T-helper 2 cell treated with Interferon-gamma antibody and Interleukin-4, amounts not matched to agents 100 ng/mL and 5 ng/mL, for 36 hours (primary cell): ENCODE results near the gene TWNK. TPM values are rescaled to one million over a fixed set of nuclear protein-coding genes. Genes with fewer than 3 reads are reported as not detected.

Experiments used
- intact Hi-C: fragments of 100-400 bp; cut with micrococcal nuclease; formaldehyde crosslinking; loops from one replicate; pipeline ENCODE4 v1.15.1; 2023
- total RNA-seq: library from RNA; stranded (reverse); gene quantifications from 2 replicates; pipeline ENCODE4 v1.2.3, GENCODE V29; 2022

Gene TWNK
- total RNA-seq, 1 donor from 2014 or later = 15.3 TPM

DNA sequence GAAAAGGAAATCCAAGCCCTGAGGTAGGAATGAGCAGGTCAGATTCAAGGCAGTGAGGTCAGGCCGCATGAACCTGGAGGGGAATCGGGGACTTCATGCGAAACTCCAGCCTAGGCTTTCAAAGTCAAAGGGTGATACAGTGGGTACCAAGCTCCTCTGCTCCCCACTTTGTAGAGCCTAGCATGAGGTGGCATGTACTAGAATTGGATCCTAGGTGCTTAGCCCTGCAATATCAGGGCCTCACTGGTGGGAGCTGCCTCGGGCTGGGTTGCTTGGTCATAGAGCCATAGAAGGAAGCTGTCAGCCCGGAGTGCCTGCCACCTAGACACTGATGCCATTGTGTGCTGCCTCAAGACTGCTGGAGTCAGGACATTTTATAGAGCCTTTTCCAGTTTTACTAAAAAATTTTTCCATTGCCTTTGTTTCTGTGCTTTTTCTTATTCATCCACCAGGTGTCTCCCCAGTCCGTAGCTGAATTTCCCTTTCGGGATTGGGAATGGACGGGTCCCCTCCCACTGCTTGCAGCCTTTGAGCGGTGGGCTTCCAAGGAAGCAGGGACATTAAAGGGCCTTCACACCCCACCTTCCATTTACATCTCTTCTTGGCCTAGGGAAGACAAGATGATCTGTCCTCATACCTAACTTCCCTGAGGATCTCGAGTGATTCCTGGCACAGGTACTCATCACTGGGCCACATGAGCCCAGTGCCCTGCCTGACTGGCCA, 6.8 kb downstream of the TWNK start:
- intact Hi-C loops = no loop called here

DNA sequence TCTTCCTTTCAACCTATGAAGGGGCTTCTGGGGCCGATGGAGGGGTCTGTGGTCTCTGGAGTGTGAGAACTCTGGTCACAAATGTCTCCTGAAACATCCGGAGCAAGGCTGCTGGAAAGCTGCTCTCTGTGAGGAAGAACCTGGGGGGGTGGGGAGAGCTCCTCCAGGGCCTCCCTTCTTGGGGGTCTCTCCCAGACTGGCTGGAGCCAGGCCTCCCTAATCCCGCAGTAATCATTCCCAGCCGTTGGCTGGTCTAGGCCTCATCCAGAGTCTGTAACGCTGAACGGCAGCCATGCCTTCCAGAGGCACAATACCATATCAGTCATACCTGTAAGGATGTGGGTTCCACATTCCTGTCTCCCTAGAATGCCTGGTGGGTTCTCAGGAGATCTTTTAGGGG, 7.8 kb downstream of the TWNK start:
- intact Hi-C loops = no loop called here

DNA sequence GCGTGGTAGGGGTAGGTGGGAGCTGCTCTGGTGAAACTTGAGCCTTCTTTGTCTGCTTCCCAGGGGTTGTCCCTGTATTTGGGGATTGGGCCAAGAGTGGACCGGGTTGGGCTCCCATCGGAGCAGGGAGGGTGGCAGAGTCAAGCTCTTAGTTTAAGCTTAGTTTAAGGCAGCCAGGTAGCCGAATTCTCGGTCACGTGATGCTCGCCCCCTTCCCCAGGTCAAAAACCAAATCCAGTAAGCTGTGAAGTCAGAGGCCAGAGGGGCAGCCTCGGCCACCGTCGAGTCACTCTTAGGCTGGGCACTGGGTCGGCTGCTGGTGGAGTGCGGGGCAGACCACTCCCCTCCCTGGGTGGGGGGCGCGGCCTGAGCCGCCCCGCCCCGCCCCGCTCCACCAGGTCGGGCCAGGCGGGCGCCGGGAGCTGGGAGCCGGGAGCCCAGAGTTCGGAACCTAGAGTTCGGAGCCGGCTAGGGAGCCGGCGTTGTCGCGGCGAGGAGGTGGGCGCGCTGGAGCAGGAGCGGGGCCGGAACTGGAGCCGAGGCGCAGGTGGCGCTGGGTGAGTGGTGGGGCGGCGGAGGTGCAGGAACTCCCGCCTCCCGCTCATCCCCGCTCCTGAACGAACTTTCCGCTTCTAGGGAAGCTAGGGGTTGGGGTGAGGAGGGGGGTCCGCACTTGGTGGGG, 9.5 kb downstream of the TWNK start:
- intact Hi-C loops = loop anchor here (1.0 kb wide), 2 partner anchors 63 to 84 kb away; no protein-coding TSS in a partner anchor

DNA sequence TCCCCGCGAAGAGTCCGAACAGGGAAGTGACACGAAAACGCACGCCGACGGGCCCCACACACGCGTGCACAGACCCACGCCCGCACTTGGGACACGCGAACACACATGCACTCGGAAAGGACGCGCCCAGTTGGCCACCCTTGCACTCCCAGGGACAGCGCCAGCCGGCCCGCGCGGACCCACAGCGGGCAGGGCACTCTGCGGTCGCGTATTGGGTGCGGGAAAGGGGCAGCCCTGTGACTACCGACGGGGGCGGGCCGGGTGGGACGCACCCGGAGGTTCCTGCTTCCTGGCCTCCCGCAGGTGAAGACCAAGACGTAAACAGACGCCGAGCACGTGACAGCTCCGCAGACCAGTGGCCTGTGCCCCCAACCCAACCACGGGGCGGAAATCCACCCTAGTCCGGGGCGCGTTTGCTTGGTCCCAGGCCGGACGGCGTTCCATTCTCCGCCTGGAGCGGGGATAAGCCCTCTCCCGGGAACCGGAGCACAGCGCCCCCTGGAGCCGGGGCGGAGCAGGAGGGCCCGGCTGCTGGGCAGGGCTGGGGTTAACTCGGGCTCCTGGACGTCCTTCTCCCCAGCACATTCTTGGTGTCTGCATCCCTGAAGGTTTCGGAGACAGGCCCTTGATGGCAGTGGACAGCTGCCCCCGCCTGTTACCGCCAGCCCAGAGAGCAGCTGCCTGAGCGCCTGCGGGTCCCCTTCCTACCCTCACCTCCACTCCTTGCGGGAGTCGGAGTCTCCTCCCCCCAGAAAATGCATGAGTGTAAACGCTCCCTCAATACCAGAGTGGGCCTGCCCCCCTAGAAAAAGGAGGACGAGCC, 10.2 kb downstream of the TWNK start:
- intact Hi-C loops = loop anchor here (1.0 kb wide), 2 partner anchors 63 to 84 kb away; no protein-coding TSS in a partner anchor

DNA sequence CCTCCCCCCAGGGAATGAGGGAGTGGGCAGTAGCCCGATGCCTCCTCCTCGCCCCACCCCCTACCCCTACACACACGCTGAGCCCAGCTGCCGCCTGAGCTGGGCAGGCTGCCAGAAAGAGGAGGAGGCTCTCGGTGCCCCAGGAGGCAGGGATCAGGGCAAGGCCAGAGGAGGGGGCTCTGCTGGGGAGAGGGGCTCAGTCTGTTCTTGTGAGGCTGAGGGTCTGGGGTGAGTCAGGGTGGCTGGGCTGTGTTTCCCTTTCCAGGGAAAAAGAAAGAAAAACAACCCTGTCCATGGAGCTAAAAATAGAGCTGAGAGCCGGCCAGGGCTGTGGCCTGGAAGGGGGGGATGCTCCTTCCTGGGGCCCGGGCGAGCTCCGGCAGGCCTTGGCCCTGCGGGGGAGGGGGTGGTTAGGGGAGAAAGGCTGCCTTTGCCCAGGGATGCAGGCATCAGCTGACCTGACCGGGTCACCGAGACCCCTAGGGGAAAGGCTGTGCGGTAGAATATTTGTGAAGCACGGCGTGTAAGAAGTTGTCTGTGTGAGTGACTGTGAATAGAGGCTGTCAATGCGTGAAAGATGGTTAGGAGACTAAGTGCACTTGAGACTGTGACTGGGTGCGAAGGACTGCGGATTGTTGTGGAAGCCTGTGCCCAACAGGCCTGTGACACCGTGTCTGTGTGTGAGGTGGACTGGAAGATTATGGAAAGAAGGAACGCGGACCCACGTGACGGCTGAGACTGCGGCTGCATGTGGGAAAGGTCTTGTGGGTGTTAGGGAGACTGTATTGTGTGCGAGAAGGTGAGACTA, 11.0 kb downstream of the TWNK start:
- intact Hi-C loops = no loop called here

DNA sequence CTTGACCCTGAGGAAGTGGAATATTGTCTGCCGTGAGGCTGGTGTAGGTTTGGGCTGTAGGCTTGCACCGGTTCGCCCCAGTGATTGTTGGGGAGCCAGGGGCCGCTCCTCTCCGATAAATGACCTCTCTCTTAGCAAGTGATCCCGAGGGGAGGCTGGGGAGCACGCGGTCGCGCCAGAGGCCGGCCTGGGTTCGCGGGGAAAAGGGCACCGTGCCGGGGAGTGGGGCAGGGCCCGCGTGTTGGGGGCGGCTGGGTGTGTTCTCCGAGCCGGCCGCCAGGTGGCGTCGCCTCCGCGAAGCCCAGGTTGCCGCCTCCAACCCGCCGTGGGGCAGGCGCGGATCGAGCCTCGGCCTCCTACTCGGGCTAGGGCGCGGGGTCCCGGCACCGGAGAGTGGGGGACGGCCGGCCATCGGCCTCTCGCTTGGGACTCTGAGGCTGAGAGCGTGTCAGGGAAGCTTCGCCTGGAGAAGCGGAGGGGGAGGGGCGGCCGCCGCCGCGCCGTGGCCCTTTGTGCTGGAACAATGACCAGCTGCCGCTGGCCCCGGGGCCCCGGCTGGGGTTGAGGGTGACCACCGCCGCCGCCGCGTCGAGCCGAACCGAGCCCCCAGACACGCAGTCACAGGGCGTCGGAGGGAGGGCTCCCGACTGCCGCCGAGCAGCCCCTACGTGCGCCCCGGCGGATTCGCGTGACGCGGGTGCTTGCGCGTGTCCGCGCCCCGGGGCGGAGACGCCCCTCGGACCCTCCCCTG, 11.8 kb downstream of the TWNK start:
- intact Hi-C loops = loop anchor here (1.0 kb wide), 2 partner anchors 14 to 32 kb away; partner anchors contain the start of genes PDZD7 and SFXN3

DNA sequence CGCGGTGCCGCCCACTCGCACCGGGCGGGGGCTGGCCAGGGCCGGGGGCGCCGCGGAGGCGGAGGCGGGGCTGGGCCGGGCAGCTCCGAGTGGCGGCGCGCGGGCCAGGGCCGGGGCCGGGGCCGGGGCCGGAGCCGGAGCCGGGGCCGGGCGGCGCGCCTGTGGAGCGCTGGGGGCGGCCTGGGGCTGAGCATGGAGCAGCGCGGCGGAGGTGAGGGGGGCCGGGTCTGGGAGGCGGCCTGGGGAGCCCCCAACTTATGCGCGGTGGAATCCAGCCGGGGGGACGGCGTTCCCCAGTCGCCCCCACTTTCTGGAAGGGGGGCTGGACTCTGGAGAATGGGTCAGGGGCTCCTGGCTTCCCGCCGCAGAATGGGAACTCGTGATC, 12.4 kb downstream of the TWNK start, which contains the start of gene LZTS2:
TSS of gene LZTS2 (plus strand) at position 67 of the 385 bp plus-strand sequence. CDS start 2,731 bp downstream, outside the sequence.
- intact Hi-C loops = loop anchor here (1.0 kb wide), 2 partner anchors 14 to 32 kb away; partner anchors contain the start of genes PDZD7 and SFXN3

DNA sequence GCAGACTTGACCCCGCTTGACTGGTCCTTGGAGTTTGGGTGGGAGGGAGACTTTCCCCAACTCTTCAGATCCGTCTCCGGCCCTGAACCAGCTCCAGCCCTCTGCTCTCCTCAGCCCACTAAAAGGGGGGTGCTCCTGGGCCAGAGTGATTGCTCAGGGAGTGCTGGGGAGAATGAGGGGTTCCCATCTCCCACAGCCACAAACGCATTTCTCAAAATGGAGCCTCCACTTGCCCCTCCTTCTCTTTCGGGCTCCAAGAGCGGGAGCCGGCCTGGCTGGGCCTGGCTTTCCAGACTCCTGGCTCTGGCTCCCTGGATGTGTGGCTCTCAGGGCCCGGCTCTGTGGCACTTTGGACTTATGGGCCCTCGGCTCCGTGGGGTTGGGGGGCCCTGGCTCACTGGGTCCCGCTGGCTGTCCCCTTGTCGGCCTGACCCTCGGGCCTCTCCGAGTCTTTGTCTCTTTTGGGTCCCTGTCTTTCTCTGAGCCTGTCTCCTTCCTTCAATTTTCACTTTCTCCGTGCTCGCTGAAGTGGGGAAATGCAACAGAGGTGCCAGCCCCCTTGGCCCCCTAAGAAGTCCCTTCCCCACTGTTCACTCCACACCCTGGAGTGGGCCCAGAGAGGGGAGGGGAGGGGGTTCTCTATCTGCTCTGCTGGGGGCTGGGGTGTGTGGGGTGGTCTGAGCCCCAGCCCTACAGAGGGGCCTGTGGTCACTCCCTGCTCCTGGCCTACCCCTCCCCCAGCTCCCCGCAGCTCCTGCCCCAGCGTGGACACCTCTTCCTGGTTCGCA, 13.0 kb downstream of the TWNK start:
- intact Hi-C loops = no loop called here

DNA sequence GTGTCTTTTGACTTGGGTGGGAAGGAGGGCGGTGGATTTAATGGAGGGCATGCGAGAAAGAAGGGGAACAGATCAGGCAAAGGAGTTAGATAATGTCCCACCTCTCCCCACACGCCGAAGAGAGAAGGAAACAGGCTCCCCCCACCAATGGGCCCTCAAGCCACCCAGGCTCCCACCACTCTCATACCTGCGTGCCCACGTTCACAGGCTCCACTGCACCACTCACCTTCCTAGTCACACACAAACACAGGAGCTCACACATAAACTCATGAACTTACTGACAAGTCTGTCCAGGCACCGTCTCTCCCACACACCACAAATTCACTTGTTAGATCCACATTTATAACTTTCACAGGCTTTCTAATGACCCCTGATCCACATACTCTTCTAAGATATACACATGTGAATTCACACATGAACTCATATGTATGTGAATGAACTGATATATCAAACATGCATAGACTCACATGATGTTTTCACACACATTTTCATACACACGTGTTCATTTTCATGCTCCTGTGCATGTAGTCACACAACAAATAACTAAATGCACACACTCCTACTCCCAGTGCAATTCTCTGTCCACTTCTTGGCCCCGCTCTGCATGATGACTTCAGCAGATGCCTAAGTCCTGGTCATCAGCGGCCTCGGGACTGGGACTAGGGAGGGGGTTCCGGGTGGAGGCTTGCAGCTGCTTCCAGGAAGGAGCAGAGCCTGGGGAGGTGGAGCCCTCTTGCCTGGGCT, 13.7 kb downstream of the TWNK start:
- intact Hi-C loops = no loop called here

DNA sequence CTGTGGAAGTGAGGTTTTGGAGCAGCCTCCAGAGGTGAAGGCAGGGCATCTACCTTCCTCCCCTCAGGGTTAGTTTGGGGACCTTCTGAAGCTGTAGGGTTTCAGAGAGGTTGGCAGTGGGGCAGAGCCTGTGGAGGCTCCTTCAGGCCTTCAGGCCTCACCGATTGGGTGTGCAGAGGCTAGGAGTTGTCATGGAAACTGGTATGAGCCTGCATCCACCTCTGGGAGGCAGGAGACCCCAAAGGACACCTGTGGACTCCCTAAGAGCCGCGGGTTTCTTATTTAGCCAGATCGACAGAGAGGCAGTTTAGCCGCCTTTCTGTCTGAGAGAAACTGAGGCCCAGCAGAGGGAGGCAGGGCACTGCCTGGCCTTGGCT, 14.3 kb downstream of the TWNK start:
- intact Hi-C loops = no loop called here

DNA sequence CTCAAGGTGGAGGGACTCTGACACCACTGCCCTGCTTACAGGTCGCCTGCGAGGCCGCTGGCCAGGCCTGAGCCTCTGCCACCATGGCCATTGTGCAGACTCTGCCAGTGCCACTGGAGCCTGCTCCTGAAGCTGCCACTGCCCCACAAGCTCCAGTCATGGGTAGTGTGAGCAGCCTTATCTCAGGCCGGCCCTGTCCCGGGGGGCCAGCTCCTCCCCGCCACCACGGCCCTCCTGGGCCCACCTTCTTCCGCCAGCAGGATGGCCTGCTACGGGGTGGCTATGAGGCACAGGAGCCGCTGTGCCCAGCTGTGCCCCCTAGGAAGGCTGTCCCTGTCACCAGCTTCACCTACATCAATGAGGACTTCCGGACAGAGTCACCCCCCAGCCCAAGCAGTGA, 15.1 kb downstream of the TWNK start:
- intact Hi-C loops = no loop called here

DNA sequence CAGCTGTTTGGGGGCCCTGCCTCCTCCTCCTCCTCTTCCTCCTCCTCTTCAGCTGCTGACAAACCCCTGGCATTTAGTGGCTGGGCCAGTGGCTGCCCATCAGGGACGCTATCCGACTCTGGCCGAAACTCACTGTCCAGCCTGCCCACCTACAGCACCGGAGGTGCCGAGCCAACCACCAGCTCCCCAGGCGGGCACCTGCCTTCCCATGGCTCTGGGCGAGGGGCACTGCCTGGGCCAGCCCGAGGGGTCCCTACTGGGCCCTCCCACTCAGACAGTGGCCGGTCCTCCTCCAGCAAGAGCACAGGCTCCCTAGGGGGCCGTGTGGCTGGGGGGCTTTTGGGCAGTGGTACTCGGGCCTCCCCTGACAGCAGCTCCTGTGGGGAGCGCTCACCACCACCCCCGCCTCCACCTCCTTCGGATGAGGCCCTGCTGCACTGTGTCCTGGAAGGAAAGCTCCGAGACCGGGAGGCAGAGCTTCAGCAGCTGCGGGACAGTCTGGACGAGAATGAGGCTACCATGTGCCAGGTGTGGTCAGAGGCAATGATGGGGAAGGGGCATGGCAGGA, 16.4 kb downstream of the TWNK start:
- intact Hi-C loops = no loop called here

DNA sequence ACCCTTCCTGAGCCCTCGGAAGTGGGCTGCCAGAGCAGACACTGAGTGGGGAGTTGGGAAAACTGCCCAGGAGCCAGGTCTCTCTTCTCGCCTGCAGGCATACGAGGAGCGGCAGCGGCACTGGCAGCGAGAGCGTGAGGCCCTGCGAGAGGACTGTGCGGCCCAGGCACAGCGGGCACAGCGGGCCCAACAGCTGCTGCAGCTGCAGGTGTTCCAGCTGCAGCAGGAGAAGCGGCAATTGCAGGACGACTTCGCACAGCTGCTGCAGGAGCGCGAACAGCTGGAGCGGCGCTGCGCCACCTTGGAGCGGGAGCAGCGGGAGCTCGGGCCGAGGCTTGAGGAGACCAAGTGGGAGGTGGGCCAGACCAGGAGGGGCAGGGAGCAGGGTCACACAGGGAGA, 18.0 kb downstream of the TWNK start:
- intact Hi-C loops = no loop called here

DNA sequence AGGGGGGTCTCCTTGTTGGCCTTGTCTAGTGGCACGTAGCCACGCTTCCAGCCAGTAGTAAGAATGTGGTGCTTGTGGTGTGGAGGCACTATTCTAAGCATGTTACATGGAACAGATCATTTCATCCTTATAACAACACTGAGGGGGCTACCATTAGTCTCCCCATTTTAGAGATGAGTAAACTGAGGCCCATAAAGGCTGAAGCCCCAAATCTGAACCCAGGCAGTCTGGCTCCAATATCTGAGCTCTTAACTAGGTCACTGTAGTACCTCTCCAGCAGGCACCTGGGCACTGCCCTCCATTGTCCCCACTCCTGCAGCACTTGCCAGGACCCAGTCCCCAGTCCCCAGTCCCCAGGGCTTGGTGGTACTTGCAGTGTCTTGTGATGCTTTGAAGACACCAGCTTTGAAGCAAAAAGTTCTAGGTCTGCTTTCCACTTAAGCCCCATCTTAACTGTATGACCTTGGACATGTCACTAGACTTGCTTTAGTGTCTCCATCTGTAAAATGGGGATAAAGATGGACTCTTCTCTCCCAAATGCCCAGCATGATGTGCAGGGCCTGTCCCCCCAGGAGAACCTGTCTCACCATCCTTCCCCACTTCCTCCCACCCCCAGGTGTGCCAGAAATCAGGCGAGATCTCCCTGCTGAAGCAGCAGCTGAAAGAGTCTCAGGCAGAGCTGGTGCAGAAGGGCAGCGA, 18.7 kb downstream of the TWNK start:
- intact Hi-C loops = no loop called here

DNA sequence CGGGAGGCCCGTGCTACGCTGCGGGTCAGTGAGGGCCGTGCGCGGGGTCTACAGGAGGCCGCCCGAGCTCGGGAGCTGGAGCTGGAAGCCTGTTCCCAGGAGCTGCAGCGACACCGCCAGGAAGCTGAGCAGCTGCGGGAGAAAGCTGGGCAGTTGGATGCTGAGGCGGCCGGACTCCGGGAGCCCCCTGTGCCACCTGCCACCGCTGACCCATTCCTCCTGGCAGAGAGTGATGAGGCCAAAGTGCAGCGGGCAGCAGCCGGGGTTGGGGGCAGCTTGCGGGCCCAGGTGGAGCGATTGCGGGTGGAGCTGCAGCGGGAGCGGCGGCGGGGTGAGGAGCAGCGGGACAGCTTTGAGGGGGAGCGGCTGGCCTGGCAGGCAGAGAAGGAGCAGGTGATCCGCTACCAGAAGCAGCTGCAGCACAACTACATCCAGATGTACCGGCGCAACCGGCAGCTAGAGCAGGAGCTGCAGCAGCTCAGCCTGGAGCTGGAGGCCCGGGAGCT, 19.3 kb downstream of the TWNK start:
- intact Hi-C loops = no loop called here

DNA sequence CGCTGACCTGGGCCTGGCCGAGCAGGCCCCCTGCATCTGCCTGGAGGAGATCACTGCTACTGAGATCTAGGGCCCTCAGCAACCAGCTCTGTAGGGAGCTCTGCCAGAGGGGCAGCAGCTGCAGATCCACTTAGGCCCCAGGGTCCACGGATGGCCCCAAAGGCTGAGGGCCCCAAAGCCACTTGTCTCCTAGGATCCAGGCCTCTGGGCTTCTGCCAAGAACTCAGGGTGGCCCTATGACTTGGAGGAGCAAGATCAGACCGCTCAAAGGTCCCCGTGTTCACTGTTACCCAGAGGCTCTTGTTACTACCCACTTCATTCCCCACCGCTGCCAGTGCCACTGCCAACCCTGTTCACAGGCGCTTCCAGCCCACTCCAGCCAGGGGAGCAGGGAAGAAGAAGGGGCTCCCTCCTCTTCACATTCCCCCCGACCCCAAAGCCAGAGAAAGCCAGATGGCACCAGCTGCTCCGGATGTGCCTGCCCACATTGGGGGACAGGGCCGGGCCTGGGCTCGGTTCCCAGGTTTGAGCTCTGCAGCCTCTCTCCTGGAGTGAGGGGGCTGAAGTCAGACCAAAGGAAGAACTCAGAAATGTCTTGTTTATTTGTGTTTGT, 19.9 kb downstream of the TWNK start:
- intact Hi-C loops = no loop called here
